Measurements from ENCODE around the gene VPS8.
A peak's percentile ranks its signal among the peaks of the same experiment; 100 is the strongest.

The VPS8 gene

DNA sequence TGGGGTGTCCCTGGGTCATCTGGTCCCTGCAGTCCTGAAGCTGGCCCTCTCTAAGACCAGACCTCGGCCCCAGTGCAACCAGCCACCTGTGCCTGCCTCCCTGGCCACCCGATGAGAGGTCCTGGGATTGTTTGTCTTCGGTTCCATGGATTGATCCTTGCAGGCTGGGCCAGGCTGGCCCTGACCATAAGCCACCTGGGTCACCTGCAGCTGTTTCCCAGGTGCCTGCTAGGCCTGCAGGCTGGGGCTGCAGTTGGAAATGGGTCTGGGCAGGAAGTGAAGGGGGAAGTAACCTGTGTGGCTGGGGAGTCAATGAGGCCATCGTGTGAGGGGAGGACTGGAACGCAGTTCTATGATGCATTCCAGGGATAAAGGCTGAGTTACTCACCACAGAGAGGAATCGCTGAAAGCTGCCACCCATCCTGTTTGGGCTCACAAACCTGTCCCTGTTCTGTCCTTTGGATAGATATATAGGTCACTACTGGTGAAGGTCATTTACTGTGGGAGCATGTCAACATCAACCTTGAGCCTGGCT lies 30.9 kb upstream of the VPS8 start:
- no peak for DNase-seq

- DNase-seq, result no peak
Observed at GRCh38 chr3:184781801-184782200, 30.2 kb upstream of the VPS8 start.

DNA sequence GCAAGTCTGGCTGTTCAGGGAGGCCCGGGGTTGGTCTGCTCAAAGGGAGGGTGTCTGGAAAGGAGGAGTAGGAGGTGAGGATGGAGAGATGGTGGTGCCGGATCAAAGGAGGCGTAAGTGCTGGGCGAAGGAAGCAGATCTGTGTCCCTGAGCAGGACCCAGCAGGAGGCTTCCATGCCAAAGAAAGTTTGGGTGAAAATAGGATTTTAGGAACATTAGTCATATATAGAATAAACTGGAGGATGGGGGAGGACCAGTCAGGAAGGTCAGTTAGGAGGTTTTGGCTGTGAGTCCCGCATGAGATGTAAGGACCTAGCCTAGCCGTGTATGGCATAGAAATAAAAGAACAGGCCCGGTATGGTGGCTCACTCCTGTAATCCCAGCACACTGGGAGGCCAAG lies 28.6 kb upstream of the VPS8 start:
- no peak for DNase-seq

DNA sequence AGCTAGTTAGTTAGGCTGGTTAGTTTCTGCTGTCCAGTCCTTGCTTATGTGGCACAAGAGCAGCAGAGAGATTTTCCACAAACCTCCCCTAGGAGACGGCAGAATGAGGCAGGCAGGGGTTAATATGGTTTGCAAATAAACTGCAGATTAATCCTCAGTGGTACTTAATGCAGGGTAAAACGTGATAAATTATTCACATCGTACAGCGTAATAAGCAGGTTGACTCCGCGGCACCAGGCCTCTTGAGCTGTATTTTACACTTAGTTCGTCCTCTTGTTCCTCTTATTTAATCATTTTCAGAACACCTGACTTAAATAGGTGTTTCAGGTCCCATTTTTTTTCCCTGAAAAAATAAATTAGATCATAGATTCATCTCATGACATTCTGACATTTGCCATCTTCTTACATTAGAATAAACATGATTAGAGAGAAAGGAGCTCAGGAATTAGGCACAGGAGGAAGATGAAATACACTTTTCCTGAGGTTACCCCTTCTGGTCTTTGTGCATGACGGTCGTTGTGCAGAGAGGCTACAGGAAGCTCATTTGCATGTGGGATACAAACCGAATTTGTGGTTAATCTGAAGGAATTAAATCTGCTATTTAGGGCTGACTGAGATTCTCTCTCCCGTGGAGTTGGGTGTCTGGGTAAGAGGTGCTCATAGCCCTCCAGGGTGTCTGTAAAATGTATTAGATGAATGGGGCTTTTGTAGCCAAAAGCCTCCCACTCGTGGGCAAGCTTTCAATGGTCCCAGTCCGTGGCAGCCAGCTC lies 27.1 kb upstream of the VPS8 start:
- DNase-seq, result no peak

DNA sequence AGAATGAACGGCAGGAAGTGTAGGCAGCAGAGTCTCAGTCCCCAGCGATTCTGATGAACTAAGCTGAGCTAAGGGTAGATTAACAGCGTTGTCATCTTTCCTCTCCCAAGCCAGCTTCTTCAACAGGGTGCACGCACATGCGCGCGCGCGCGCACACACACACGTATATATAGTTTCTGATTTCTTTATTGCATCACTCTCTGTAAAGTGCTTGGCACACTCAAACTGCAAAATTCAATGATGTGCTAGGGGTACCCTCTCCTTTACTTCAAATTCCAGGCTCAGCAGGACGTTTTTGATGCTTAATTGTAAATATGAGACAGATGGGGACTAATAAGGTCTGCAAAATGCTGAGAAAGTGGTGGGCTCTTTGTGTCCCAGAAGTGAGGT lies 26.1 kb upstream of the VPS8 start:
- DNase-seq, result no peak

DNA sequence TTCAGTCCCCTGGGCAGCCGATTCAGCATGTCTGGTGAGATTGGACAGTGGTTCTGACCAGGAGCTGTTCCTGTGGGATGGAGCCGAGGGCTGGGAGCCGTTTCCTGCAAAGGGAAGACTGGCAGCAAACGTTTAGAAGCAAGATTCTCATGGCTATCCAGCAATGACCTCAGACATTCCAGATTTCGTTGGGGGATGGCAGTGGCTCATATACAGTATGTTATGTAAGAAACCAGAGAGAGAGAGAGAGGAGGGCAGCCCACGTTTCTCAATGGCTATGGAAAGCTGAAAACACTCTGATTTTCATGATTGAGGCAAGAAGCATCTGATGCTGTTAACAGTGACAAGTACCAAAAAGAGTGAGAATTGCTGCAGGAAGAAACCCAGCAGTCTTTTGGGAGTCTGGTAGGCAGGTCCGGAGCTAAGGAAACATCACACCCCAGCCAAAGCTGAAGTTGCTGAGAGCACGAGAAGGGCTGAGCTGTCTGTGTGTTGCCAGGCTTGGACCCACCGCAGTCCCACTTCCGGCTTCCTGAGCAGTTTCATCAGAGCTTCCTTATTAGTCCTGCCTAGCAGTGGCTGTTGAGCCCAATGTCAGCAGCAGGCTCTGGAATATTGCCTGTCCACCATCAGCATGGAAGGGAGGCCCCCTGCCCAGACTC lies 25.6 kb upstream of the VPS8 start:
- peak in 30 of 56 donors; percentile 5 to 57 (median 22) for DNase-seq

- DNase-seq, result no peak
Observed at GRCh38 chr3:184788751-184789150, 23.2 kb upstream of the VPS8 start.

DNA sequence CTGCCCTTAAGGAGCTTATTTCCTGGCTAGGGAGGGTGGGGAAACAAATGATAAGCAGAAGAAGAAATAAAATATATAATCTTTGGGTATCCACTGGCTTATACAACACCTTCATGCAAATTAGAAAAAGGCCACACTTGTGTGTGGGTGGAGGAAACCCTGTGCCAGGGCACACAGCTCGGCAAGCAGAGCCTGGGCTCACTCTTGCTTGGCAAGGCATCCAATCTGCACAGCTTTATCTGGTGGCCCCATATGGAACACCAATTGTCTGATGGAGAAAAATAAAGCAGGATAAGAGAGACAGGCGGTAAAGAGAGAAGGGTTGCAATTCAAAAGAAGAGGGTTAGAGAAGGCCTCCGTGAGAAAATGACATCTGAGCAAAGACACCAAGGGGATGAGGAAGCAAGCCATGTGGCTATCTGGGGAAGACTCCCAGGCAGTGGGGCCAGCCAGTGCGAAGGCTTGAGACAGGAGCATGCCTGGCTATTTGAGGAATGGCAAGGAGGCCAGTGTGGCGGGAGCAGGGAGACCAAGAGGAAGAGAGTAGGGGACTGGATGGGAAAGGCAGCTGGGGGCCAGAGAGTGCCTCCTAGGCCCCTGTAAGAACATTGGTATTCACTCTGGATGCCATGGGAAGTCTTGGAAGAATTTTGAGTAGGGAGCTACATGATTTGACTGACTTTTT lies 22.5 kb upstream of the VPS8 start:
- no peak for DNase-seq

DNA sequence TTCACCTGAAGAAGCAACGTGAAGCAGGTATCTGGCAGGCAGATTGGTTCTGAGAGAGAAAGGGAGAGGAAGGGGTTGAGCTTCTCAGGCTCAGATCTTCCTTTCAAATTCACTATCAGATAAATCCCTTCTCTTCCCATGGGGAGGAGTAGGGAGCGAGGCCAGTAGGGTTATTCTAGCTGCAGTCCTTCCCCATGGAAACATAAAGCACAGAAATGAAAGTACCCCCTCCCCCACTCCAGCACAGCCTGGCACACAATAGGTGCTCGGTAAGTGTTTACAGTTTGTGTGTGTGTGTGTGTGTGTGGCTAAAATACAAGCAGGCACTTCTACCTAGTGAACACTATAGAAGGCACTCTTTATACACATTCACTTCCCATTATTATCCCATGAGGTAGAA lies 20.8 kb upstream of the VPS8 start:
- no peak for DNase-seq

GRCh38 chr3:184795522-184796190 lies 16.3 kb upstream of the VPS8 start:
- DNase-seq, result no peak

DNA sequence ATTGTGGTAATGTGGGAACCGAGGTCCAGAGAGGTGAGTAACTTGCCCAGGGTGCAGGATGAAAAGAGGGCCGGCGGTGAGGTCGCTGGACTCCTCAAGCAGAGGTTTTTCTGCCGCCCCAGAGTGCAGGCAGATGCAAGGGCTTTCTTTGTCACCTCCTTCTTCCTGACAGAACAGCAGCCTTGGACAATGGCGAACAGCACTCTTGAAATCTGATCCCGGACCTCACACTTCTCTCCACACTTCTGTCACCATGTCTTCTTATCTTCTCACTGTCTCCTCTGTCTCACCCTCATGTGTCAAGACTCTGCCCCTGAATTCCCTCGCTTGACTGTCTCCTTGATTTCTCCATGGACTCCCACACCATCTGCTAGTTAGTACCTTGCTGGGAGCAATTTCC lies 15.4 kb upstream of the VPS8 start:
- no peak for DNase-seq

DNA sequence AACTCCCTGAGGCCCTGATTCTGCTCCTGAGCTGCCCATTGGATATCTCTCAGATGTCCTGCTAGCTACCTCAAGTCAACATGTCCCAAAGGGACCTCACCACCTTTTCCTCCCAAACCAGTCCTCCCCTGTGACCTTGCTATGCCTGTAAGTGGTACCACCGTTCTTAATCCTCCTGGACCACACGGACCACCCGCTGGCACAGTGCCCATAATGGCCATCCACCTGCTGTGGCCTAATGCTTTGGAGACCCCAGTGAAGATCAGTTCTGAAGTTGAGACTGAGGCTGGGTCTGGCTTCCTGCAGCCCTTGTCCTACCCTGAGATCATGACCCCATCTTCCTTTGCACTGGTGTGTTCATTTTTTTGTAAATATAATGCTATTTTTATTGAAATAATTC lies 15.0 kb upstream of the VPS8 start:
- no peak for DNase-seq

DNA sequence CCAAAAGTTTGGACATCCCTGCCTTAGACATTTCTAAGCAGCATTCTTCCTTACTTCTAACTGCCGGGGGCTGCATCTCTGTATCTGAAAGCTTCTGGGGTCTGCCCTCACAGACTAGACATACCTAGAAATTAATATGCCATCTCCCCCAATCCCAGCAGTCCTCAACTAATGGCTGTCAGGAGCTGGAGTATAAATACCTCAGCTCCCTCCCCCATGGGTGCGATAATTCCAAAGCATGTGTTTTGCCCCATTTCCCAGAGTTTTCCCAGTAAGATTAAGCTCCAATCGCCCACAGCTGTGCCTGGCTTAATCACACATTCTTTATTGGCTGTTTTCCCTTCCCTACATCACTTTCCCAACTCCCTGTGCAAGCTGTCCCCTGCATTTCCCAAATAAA lies 13.8 kb upstream of the VPS8 start:
- DNase-seq, result no peak

DNA sequence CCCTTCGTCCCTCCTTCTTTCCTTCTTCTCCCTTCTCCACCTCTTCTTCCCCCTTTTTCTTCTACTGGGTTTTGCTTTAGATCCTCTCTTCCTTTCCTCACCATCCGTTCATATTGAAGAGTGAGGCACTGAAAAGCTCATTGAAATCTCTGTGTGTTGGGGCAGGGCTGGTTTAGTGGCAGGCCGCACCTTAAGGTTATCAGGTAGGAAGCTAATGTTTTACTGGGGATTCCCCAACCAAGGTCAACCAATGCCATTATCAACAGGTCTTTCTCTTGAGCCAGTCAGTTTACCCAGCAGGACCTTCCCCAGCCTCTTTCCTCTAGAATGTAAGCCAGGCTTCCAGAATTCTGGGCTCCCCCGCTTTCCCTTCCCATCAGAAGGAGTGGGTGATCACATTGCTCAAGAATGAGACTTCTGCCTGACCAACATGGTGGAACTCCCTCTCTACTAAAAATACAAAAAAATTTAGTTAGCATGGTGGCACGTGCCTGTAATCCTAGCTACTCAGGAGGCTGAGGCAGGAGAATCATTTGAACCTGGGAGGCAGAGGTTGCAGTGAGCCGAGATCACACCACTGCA lies 11.5 kb upstream of the VPS8 start:
- DNase-seq, result no peak

DNA sequence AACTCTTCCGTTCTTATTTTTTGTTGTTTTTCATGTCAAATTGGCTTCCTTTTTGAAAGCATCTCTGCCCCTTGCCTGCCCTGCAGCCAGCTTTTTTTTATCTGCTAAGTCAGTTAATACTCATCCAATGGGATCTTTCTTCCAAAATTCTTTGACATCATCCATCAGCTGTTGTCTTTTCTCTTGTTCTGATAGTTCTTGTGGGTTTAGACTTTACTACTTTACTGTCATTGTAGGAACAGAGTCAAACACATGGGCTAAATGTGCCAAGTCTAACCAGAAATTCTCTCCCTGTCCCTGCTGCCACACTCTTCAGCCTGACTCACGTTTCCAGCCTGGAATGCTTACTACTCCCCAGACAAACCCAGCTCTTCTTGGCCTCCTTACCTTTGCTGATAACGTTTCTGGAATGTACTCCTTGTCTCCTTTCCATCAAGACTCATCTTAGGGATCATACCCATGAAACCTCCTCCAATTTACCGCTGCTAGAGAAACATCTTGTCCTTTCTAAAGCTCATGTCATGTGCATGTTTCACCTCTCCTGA lies 10.7 kb upstream of the VPS8 start:
- no peak for DNase-seq

GRCh38 chr3:184802150-184802549 lies 9.8 kb upstream of the VPS8 start:
- no peak for DNase-seq

GRCh38 chr3:184804801-184805200 lies 7.2 kb upstream of the VPS8 start:
- no peak for DNase-seq

GRCh38 chr3:184805351-184806038 lies 6.5 kb upstream of the VPS8 start:
- no peak for DNase-seq

DNA sequence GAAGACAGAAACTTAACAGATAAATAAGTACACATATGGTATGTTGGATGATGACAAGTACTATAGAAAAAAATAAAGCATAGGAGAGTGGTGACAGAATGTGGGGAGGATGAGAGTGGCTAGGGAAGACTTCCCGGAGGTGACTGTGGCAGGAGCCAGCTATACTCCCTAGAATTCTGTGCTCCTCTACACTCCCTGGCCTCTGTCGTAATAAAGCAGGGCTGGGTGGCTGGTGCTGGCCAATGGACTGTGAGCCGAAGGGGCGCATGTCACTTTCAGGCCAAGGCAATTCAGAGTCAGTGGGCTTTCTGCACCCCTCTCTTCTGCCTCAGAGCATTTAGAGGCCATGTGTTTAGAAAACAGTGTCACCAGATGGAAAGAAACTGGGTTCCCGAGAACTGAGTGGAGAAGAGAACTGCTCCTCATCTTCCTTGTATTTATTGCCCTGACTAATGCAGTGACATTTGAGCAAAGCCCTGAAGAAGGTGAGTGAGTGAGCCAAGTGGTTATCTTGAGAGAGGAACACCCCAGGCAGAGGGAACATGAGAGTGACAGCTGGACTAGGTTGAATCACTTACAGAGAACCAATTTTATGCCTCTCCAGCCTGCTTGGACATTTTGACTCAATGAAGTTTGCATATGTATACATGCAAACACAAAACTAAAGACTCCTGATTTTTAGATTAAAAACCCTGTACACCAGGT lies 5.2 kb upstream of the VPS8 start:
- DNase-seq, result no peak

GRCh38 chr3:184807549-184807948 lies 4.4 kb upstream of the VPS8 start:
- no peak for DNase-seq
